Fibroblast of the aortic adventitia (primary cell): ENCODE measurements around the gene CNTN1. TPM values are rescaled to one million over a fixed set of nuclear protein-coding genes. Genes with fewer than 3 reads are reported as not detected.

Experiments used
- DNase-seq: peaks from one replicate; pipeline ENCODE4 v3.0.0-alpha.2; 2010; ENCODE audit warnings: low read depth
- H3K4me3 ChIP-seq: 2 replicates; pipeline ENCODE4 v1.5.1; 2011; ENCODE audit warnings: low read depth, mild to moderate bottlenecking, control low read depth, low read length, moderate library complexity
- total RNA-seq: library from RNA; depleted of rRNA; stranded (reverse); fragments of >200 nt; gene quantifications from 2 replicates; pipeline ENCODE4 v1.2.3, GENCODE V29; 2012; ENCODE audit warnings: low replicate concordance
- TF ChIP-seq, protein P1 (sequence below): IDR thresholded peaks from 2 replicates; pipeline ENCODE4 v1.5.1; 2011; ENCODE audit warnings: mild to moderate bottlenecking, low read length, control low read depth, inconsistent platforms; ENCODE audit not compliant: insufficient read depth

Gene CNTN1
- total RNA-seq, 1 donor: 0.27 TPM

GRCh38 chr12:40775661-40776060 is 83.4 kb downstream of the CNTN1 start:
- H3K4me3 ChIP-seq: no peak overlapping the region
- TF ChIP-seq, protein P1, sequence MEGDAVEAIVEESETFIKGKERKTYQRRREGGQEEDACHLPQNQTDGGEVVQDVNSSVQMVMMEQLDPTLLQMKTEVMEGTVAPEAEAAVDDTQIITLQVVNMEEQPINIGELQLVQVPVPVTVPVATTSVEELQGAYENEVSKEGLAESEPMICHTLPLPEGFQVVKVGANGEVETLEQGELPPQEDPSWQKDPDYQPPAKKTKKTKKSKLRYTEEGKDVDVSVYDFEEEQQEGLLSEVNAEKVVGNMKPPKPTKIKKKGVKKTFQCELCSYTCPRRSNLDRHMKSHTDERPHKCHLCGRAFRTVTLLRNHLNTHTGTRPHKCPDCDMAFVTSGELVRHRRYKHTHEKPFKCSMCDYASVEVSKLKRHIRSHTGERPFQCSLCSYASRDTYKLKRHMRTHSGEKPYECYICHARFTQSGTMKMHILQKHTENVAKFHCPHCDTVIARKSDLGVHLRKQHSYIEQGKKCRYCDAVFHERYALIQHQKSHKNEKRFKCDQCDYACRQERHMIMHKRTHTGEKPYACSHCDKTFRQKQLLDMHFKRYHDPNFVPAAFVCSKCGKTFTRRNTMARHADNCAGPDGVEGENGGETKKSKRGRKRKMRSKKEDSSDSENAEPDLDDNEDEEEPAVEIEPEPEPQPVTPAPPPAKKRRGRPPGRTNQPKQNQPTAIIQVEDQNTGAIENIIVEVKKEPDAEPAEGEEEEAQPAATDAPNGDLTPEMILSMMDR: no peak
- no peak for DNase-seq

DNA sequence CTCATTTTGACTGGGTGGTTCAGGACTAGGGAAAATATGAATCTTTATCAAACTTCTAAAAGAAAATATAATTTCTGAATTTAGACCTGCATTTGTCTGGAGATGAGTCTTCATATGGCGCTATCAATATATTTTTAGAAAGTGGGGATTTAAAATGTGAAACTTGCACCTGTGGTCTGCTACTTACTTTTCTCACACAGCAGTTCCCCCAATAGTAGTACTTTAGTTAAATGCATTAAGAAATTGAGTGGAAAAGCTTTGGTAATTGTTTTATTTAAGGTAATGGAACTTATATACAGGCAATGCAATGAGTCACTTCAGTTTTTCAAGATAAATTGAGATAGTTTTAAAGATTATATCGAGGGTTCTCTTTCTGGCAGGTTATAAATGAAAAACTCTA is 91.9 kb downstream of the CNTN1 start:
- TF ChIP-seq, protein P1: no peak
- no peak for DNase-seq
- no peak overlapping the region for H3K4me3 ChIP-seq

- DNase-seq: no peak
- TF ChIP-seq, protein P1: no peak
- no peak overlapping the region for H3K4me3 ChIP-seq
Measured at GRCh38 chr12:40788276-40788675, 96.0 kb downstream of the CNTN1 start.

- DNase-seq: no peak
- H3K4me3 ChIP-seq: no peak overlapping the region
- TF ChIP-seq, protein P1: no peak
Measured at GRCh38 chr12:40792792-40793386, 100.7 kb downstream of the CNTN1 start.

DNA sequence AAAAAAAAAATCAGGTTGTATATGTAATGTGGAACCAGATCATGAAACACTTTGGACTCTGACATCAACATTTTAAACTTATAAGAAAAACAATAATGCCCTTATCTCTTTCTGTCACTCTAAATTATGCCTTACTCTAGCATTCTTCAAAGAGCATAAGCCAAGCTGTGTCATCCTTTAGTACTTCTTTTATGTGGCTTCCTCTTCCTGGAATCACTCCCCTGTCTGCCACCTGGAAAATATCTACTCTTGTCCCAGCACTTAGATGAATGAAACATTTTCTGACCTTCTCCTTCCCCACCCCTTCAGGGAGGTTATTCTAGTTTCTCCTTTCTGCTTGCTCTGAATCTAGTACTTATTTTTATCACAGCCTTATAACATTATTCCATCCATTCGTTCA is 101.2 kb downstream of the CNTN1 start:
- H3K4me3 ChIP-seq: no peak overlapping the region
- TF ChIP-seq, protein P1: no peak
- no peak for DNase-seq

GRCh38 chr12:40794087-40794486 is 101.8 kb downstream of the CNTN1 start:
- DNase-seq: no peak
- TF ChIP-seq, protein P1: no peak

DNA sequence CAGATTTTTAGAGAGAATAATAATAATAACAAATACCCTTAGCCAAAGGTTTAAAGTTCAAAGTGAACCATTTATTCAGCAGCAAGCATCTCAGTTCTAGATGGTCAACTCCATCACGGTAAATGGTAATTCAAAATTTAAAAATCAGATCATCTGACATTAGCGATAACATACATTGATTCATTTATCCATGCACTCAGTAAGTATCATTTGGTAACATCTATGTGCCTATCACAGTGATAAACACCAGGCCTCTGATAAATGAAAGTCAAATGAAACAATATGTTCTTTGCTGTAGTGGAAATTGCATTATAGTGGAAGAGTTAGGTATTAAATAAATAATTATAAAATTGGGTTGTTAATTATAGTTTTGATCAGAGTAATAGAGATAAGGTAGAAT is 108.8 kb downstream of the CNTN1 start:
- DNase-seq: no peak
- TF ChIP-seq, protein P1: no peak
- no peak overlapping the region for H3K4me3 ChIP-seq

More at GRCh38 chr12:40794087-40794486, 101.8 kb downstream of the CNTN1 start:
- H3K4me3 ChIP-seq: no peak overlapping the region
